ENCODE results near the gene MAP10.

DNA sequence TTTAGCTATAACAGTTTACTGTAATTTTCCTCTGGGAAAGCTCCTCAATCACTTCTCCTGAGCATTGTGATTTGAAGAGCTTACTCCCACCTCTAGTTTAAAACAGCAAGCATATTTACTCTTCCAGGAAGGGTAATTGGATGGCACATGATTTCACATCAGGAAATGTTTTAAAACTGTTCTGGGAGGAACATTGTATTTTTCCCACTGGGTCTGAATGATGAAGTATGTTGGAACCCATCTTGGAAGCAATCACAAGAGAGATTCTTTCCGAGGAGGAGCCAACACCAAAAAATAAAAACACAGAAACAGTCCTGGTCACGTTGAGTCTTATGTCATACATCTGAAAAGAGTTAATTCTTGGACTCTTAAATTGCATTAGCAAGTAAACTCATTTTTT is 17.3 kb downstream of the MAP10 start:
- TF ChIP-seq POLR2A (IDR thresholded peaks at IDR 0.05) = no peak
- TF ChIP-seq, protein P1, sequence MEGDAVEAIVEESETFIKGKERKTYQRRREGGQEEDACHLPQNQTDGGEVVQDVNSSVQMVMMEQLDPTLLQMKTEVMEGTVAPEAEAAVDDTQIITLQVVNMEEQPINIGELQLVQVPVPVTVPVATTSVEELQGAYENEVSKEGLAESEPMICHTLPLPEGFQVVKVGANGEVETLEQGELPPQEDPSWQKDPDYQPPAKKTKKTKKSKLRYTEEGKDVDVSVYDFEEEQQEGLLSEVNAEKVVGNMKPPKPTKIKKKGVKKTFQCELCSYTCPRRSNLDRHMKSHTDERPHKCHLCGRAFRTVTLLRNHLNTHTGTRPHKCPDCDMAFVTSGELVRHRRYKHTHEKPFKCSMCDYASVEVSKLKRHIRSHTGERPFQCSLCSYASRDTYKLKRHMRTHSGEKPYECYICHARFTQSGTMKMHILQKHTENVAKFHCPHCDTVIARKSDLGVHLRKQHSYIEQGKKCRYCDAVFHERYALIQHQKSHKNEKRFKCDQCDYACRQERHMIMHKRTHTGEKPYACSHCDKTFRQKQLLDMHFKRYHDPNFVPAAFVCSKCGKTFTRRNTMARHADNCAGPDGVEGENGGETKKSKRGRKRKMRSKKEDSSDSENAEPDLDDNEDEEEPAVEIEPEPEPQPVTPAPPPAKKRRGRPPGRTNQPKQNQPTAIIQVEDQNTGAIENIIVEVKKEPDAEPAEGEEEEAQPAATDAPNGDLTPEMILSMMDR (IDR thresholded peaks at IDR 0.05 in 8 of 11, conservative IDR thresholded peaks at IDR 0.05 in 3 of 11) = no peak
